ENCODE data around the gene ACTBL2. TPM values are rescaled to one million over a fixed set of nuclear protein-coding genes. Genes with fewer than 3 reads are reported as not detected.
A peak's percentile ranks its signal among the peaks of the same experiment; 100 is the strongest.

ACTBL2 gene
- polyA plus RNA-seq, 1 of the 3 experiments (the other 2 are of a cell fraction), result 0.99 TPM

DNA sequence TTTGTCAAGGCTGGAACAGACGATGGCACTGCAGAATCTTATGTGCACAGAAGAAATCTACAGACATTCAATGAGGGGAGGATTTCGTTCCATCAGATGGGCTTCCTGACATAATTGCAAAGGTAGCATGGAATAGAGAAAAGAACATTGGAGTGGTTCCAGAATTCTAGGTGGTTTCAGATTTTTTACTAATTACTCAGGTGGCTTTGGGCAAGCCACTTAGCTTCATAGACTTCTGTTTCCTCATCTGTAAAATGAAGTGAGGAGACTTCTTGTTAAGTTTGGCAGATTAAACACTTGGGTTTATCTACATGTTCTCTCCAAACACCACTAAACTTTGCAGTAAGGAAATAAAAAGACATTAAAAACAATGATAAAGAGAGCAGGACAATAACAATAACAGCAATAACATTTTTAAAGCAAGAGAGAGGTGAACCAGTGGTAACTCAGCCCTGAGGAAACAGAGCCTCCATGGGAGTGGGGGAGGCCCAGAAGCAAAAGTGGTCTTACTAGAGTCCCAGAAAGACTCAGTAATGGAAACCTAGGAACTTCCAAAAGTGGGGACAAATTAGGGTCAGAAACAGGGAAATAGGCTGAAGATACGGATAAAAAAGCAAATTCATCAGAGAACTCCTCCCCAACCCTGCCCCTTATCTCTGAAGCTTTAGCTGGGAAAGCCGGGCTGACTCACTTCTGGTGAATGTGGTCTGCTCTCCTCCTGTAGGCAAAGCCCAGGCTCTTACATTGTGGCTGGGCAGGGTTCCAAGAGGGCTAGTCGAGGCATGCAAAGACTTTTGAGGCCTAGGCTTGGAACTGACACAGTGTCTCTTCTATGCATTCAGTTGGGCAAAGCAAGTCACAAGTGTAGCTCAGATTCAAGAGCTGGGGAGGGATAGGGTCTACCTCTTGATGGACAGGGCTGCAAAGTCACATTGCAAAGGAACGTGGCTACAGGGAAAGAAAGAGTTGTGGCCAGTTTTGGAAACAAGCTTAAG lies 11.8 kb upstream of the ACTBL2 start (continued):
- TF ChIP-seq, protein P1, sequence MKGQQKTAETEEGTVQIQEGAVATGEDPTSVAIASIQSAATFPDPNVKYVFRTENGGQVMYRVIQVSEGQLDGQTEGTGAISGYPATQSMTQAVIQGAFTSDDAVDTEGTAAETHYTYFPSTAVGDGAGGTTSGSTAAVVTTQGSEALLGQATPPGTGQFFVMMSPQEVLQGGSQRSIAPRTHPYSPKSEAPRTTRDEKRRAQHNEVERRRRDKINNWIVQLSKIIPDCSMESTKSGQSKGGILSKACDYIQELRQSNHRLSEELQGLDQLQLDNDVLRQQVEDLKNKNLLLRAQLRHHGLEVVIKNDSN (IDR thresholded peaks at IDR 0.05; ENCODE audit: borderline replicate concordance, low read depth), result no peak
- no peak for TF ChIP-seq GATA2 (CRISPR knock-in tag; IDR thresholded peaks at IDR 0.05)
- no peak for TF ChIP-seq RAD21 (IDR thresholded peaks at IDR 0.05; ENCODE audit: low read length)
- TF ChIP-seq, protein P2, sequence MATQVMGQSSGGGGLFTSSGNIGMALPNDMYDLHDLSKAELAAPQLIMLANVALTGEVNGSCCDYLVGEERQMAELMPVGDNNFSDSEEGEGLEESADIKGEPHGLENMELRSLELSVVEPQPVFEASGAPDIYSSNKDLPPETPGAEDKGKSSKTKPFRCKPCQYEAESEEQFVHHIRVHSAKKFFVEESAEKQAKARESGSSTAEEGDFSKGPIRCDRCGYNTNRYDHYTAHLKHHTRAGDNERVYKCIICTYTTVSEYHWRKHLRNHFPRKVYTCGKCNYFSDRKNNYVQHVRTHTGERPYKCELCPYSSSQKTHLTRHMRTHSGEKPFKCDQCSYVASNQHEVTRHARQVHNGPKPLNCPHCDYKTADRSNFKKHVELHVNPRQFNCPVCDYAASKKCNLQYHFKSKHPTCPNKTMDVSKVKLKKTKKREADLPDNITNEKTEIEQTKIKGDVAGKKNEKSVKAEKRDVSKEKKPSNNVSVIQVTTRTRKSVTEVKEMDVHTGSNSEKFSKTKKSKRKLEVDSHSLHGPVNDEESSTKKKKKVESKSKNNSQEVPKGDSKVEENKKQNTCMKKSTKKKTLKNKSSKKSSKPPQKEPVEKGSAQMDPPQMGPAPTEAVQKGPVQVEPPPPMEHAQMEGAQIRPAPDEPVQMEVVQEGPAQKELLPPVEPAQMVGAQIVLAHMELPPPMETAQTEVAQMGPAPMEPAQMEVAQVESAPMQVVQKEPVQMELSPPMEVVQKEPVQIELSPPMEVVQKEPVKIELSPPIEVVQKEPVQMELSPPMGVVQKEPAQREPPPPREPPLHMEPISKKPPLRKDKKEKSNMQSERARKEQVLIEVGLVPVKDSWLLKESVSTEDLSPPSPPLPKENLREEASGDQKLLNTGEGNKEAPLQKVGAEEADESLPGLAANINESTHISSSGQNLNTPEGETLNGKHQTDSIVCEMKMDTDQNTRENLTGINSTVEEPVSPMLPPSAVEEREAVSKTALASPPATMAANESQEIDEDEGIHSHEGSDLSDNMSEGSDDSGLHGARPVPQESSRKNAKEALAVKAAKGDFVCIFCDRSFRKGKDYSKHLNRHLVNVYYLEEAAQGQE (IDR thresholded peaks at IDR 0.05; ENCODE audit: low read depth, low read length), result peak; percentile 71
- no peak for TF ChIP-seq ELF1 (IDR thresholded peaks at IDR 0.05)
- no peak for TF ChIP-seq MXI1 (IDR thresholded peaks at IDR 0.05; ENCODE audit: low read depth, low read length)
- TF ChIP-seq, protein P3, sequence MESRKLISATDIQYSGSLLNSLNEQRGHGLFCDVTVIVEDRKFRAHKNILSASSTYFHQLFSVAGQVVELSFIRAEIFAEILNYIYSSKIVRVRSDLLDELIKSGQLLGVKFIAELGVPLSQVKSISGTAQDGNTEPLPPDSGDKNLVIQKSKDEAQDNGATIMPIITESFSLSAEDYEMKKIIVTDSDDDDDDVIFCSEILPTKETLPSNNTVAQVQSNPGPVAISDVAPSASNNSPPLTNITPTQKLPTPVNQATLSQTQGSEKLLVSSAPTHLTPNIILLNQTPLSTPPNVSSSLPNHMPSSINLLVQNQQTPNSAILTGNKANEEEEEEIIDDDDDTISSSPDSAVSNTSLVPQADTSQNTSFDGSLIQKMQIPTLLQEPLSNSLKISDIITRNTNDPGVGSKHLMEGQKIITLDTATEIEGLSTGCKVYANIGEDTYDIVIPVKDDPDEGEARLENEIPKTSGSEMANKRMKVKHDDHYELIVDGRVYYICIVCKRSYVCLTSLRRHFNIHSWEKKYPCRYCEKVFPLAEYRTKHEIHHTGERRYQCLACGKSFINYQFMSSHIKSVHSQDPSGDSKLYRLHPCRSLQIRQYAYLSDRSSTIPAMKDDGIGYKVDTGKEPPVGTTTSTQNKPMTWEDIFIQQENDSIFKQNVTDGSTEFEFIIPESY (IDR thresholded peaks at IDR 0.05; ENCODE audit: borderline replicate concordance, low read depth), result no peak
- TF ChIP-seq, protein P4, sequence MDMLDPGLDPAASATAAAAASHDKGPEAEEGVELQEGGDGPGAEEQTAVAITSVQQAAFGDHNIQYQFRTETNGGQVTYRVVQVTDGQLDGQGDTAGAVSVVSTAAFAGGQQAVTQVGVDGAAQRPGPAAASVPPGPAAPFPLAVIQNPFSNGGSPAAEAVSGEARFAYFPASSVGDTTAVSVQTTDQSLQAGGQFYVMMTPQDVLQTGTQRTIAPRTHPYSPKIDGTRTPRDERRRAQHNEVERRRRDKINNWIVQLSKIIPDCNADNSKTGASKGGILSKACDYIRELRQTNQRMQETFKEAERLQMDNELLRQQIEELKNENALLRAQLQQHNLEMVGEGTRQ (IDR thresholded peaks at IDR 0.05; ENCODE audit: borderline replicate concordance, low read depth, low read length), result no peak
- no peak for TF ChIP-seq FOXJ3 (CRISPR knock-in tag; IDR thresholded peaks at IDR 0.05)
- no peak for TF ChIP-seq EZH2phosphoT487 (IDR thresholded peaks at IDR 0.05; ENCODE audit: borderline replicate concordance, low read depth)
- peak; percentile 87 for TF ChIP-seq TEAD4 (IDR thresholded peaks at IDR 0.05; ENCODE audit: borderline replicate concordance, insufficient read depth)
- TF ChIP-seq, protein P5, sequence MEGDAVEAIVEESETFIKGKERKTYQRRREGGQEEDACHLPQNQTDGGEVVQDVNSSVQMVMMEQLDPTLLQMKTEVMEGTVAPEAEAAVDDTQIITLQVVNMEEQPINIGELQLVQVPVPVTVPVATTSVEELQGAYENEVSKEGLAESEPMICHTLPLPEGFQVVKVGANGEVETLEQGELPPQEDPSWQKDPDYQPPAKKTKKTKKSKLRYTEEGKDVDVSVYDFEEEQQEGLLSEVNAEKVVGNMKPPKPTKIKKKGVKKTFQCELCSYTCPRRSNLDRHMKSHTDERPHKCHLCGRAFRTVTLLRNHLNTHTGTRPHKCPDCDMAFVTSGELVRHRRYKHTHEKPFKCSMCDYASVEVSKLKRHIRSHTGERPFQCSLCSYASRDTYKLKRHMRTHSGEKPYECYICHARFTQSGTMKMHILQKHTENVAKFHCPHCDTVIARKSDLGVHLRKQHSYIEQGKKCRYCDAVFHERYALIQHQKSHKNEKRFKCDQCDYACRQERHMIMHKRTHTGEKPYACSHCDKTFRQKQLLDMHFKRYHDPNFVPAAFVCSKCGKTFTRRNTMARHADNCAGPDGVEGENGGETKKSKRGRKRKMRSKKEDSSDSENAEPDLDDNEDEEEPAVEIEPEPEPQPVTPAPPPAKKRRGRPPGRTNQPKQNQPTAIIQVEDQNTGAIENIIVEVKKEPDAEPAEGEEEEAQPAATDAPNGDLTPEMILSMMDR (IDR thresholded peaks at IDR 0.05), result no peak
- TF ChIP-seq, protein P6, sequence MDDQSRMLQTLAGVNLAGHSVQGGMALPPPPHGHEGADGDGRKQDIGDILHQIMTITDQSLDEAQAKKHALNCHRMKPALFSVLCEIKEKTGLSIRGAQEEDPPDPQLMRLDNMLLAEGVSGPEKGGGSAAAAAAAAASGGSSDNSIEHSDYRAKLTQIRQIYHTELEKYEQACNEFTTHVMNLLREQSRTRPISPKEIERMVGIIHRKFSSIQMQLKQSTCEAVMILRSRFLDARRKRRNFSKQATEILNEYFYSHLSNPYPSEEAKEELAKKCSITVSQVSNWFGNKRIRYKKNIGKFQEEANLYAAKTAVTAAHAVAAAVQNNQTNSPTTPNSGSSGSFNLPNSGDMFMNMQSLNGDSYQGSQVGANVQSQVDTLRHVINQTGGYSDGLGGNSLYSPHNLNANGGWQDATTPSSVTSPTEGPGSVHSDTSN (IDR thresholded peaks at IDR 0.05), result peak; percentile 84
- TF ChIP-seq EP300 (IDR thresholded peaks at IDR 0.05; ENCODE audit: borderline replicate concordance in 1 of 2, low read depth in 1 of 2, low read length in 1 of 2), result peak; percentile 35 to 95; a peak in 3 of 4 replicates
- peak; percentile 96 for TF ChIP-seq JUND (IDR thresholded peaks at IDR 0.05)
- peak; percentile 95 for TF ChIP-seq FOSL2 (IDR thresholded peaks at IDR 0.05; ENCODE audit: borderline replicate concordance, low read depth)
